NCI-H2171 treated with DMSO at 0.1 percent for 48 hours (cell line): Measurements from ENCODE around the gene SREK1IP1.
"Not testable (repeated sequence)": the region's sequence is repeated elsewhere in the genome, so short reads cannot be mapped to it uniquely, and the experiment has no call there.

Source experiments
- DNase-seq: peaks from one replicate; lab custom pipeline; 2025; lab: John Stamatoyannopoulos, UW

Gene SREK1IP1

GRCh38 chr5:64765804-64766504, 2.5 kb downstream of the SREK1IP1 start:
- no peak for DNase-seq

GRCh38 chr5:64763948-64764503, 4.5 kb downstream of the SREK1IP1 start:
- DNase-seq, result no peak

- DNase-seq, result no peak
These were observed 8.4 kb downstream of the SREK1IP1 start for GRCh38 chr5:64759960-64760660.

- DNase-seq, result no peak
These were observed 9.6 kb downstream of the SREK1IP1 start for GRCh38 chr5:64758901-64759300.

- no peak for DNase-seq
These were observed 14.4 kb downstream of the SREK1IP1 start for GRCh38 chr5:64754066-64754465.

- DNase-seq, result peak; percentile 13
These were observed 19.1 kb downstream of the SREK1IP1 start for GRCh38 chr5:64749385-64749784.

GRCh38 chr5:64746446-64746845, 22.0 kb downstream of the SREK1IP1 start:
- DNase-seq, result no peak

GRCh38 chr5:64744914-64745313, 23.6 kb downstream of the SREK1IP1 start:
- DNase-seq, result no peak

- no peak for DNase-seq
These were observed 25.7 kb downstream of the SREK1IP1 start for GRCh38 chr5:64742821-64743220.

GRCh38 chr5:64742411-64742810, 26.1 kb downstream of the SREK1IP1 start:
- DNase-seq, result no peak

- DNase-seq, result no peak
These were observed 41.3 kb downstream of the SREK1IP1 start for GRCh38 chr5:64727150-64727549.

- no peak for DNase-seq
These were observed 45.9 kb downstream of the SREK1IP1 start for GRCh38 chr5:64722588-64722987.

GRCh38 chr5:64714495-64714894, 54.0 kb downstream of the SREK1IP1 start:
- not testable (repeated sequence) for DNase-seq

- DNase-seq, result no peak
These were observed 61.3 kb downstream of the SREK1IP1 start for GRCh38 chr5:64707191-64707590.

- peak; percentile 11 for DNase-seq
These were observed 62.4 kb downstream of the SREK1IP1 start for GRCh38 chr5:64706074-64706473.

- no peak for DNase-seq
These were observed 67.7 kb downstream of the SREK1IP1 start for GRCh38 chr5:64700765-64701164.

GRCh38 chr5:64696414-64696813, 72.1 kb downstream of the SREK1IP1 start:
- DNase-seq, result not testable (repeated sequence)

GRCh38 chr5:64693636-64694035, 74.9 kb downstream of the SREK1IP1 start:
- no peak for DNase-seq

GRCh38 chr5:64691291-64691690, 77.2 kb downstream of the SREK1IP1 start:
- DNase-seq, result no peak

- DNase-seq, result peak; percentile 41
These were observed 77.9 kb downstream of the SREK1IP1 start, which contains the start of gene SHISAL2B for GRCh38 chr5:64690417-64691151. TSS of gene SHISAL2B (plus strand) at chr5:64690503. CDS start at chr5:64690624, 121 bp downstream.

- DNase-seq, result no peak
These were observed 78.4 kb downstream of the SREK1IP1 start for GRCh38 chr5:64690104-64690416.

- DNase-seq, result no peak
These were observed 79.5 kb downstream of the SREK1IP1 start for GRCh38 chr5:64688965-64689364.

GRCh38 chr5:64688391-64688790, 80.1 kb downstream of the SREK1IP1 start:
- DNase-seq, result no peak
